Effector memory CD8-positive, alpha-beta T cell (primary cell): ENCODE measurements around the gene CAT.

Experiments used
- ATAC-seq: fragments of 150-1000 bp; cut with Tn5 transposase; replicated peaks from 2 replicates; pipeline ENCODE4 v1.10.0; 2021; ENCODE audit warnings: mild to moderate bottlenecking, moderate library complexity
- DNase-seq, 3 experiments: peaks; one replicate each; pipeline ENCODE4 v3.0.0; 2021
- H3K27ac Mint-ChIP-seq, 2 donors: one replicate each; pipeline ENCODE4 v1.8.0; 2022; ENCODE audit warnings: mild to moderate bottlenecking in 2 of 2, mixed read lengths in 2 of 2, moderate library complexity in 2 of 2
- H3K27me3 Mint-ChIP-seq, 2 donors: one replicate each; pipeline ENCODE4 v1.8.0; 2022; ENCODE audit warnings: mixed read lengths in 2 of 2
- H3K36me3 Mint-ChIP-seq: one replicate; pipeline ENCODE4 v1.8.0; 2022; ENCODE audit warnings: mild to moderate bottlenecking, moderate library complexity, mixed read lengths; ENCODE audit not compliant: insufficient read depth
- H3K4me1 Mint-ChIP-seq, 2 donors: one replicate each; pipeline ENCODE4 v1.8.0; 2022; ENCODE audit warnings: low read depth in 2 of 2, mixed read lengths in 2 of 2
- H3K4me3 Mint-ChIP-seq, 2 donors: one replicate each; pipeline ENCODE4 v1.8.0; 2022; ENCODE audit warnings: mild to moderate bottlenecking in 2 of 2, mixed read lengths in 2 of 2, moderate library complexity in 2 of 2
- H3K9me3 Mint-ChIP-seq, 2 donors: one replicate each; pipeline ENCODE4 v1.8.0; 2022; ENCODE audit warnings: mixed read lengths in 2 of 2

The CAT gene

DNA sequence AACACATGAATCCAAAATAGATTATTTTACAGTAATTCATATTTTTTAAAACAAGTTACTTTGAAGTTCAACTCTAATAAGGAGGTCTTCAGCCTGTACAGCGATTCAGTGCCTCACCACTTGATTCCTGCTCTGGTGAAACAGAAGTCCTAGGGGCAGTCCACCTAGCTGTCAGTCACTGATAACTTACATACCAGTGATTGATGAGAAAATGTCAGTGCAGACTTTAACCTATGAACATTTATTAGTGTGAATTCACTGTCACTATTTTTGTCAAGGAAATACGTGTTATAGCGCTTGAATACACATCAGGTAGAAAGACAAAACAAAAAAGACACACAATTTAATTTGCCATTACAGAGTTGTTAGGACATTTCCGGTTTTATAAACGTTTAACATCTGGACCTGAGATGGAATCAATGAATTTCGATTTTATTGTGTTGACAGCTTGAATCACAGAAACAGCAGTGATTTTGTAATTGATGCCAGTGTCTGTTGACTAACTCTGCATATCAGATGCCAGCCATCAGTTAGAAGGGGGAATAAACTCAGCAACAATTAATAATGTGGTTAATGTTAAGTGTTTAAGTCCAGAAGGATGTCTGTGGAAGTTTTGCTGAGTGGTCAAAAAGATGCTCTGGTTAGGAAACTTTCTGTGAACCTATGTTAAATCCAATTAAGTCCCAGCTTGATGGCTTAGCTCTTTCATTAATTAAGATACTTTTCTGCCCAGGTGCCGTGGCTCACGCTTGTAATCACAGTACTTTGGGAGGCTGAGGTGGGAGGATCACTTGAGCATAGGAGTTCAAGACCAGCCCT lies 40.3 kb downstream of the CAT start:
- Mint-ChIP-seq H3K27ac (no peak overlapping the region), H3K27me3 (peaks cover 5 to 17% of the 10 kb centered on the region in 2 donors), H3K9me3 (no peaks in the 10 kb centered on the region), H3K4me1 (no peaks in the 10 kb centered on the region), H3K36me3 (no peaks in the 10 kb centered on the region), H3K4me3 (no peak overlapping the region)
- no peak for ATAC-seq
- DNase-seq: no peak

DNA sequence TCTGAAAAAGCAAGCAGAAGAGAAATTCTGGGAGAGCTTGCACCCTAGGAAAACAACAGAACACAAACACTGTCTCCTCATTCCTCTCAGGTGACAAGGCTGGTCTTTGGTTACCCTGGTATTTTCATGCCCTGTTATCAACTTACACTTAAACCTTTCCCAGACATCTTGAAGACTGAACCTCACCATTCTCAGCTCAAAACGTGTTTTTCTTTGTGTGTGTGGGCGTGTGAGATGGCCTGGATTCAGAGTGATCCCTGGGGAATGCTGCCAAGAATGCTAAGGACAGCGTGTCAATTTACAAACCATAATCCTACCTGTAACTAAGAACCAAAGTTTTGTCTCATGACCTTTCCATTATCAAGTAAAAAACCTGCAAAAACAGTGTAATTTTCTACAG lies 41.6 kb downstream of the CAT start:
- Mint-ChIP-seq H3K4me1 (no peaks in the 10 kb centered on the region), H3K4me3 (no peak overlapping the region), H3K27ac (no peak overlapping the region), H3K9me3 (no peaks in the 10 kb centered on the region), H3K27me3 (peaks cover 5 to 28% of the 10 kb centered on the region in 2 donors), H3K36me3 (no peaks in the 10 kb centered on the region)
- DNase-seq (no peak), ATAC-seq (no peak)

DNA sequence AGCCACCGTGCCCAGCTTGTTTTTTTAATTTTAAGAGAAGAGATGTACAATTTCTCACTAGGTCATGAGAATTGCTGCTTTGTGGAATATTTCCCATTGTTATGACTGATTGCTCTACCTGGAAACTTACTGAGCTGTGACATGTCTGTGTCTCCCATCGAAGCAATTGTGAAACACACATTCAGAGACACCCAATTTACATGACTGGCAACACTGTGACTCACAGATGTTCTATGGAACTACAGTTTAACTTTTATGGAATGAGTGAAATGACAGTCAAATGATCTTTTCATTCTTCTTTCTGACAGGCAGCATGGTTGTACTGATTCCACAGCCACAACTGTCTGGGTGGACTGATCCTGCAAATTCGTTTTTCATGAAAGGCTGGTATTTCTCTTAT lies 42.6 kb downstream of the CAT start:
- no peak for DNase-seq
- H3K4me1 Mint-ChIP-seq: no peaks in the 10 kb centered on the region
- no peaks in the 10 kb centered on the region for H3K36me3 Mint-ChIP-seq
- H3K4me3 Mint-ChIP-seq: no peak overlapping the region
- no peaks in the 10 kb centered on the region for H3K9me3 Mint-ChIP-seq
- no peak for ATAC-seq
- peaks cover 5 to 28% of the 10 kb centered on the region in 2 donors for H3K27me3 Mint-ChIP-seq
- H3K27ac Mint-ChIP-seq: no peak overlapping the region

DNA sequence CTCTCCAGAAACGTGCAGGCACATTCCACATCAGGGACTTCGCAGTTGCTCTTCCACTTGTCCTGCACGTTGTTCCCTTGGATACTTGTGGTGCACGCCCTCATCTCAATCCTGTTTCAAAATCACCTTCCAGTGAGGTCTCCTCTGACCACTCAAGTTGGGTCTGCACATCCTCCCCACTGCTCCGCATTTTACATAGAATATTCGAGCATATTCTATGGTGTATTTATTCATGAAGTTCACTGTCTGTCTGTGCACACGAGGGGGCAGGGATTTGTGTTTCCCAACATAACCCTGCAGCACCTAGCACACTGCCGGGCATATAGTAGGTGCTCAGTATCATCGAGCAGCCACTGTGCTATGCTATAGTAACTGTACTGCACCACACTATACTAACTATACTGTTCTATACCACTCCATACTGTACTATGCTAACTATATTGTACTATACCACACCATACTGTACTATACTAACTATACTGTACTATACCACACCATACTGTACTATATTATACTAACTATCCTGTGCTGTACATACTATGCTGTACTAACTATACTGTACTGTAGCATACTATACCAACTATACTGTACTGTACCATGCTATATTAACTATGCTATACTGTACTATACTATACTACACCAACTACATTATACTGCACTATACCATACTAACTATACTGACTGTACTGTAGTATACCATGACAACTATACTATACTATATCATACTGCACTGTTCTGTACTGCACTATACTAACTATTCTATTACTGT lies 44.6 kb downstream of the CAT start:
- ATAC-seq (no peak), DNase-seq (no peak)
- peaks cover 5 to 28% of the 10 kb centered on the region in 2 donors for H3K27me3 Mint-ChIP-seq
- no peak overlapping the region for H3K4me3 Mint-ChIP-seq
- peaks cover 3% of the 10 kb centered on the region for H3K36me3 Mint-ChIP-seq
- H3K27ac Mint-ChIP-seq: no peak overlapping the region
- no peaks in the 10 kb centered on the region for H3K9me3 Mint-ChIP-seq
- no peaks in the 10 kb centered on the region for H3K4me1 Mint-ChIP-seq

DNA sequence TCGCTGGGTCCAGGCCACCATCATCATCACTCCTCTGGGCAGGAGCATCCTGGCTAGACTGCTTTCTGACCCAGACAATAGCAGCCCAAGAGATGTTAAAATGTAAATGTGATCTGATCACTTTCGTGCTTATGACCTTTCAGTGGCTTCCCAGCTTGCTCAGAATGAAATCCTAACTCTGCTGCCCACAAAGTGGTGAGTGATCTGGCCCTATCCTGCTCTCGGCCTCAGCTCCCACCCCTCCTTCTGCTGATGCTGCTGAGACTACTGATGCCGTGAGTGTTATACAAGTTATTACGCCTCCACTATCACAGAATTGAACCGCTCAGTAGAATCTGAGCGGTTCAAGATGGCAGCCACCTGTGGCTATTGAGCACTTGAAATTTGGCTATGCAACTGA lies 48.7 kb downstream of the CAT start:
- ATAC-seq (no peak), DNase-seq (no peak)
- Mint-ChIP-seq H3K27ac (no peak overlapping the region), H3K9me3 (no peaks in the 10 kb centered on the region), H3K27me3 (peaks cover 5 to 21% of the 10 kb centered on the region in 2 donors), H3K36me3 (peaks cover 3% of the 10 kb centered on the region), H3K4me3 (no peak overlapping the region), H3K4me1 (no peaks in the 10 kb centered on the region)

DNA sequence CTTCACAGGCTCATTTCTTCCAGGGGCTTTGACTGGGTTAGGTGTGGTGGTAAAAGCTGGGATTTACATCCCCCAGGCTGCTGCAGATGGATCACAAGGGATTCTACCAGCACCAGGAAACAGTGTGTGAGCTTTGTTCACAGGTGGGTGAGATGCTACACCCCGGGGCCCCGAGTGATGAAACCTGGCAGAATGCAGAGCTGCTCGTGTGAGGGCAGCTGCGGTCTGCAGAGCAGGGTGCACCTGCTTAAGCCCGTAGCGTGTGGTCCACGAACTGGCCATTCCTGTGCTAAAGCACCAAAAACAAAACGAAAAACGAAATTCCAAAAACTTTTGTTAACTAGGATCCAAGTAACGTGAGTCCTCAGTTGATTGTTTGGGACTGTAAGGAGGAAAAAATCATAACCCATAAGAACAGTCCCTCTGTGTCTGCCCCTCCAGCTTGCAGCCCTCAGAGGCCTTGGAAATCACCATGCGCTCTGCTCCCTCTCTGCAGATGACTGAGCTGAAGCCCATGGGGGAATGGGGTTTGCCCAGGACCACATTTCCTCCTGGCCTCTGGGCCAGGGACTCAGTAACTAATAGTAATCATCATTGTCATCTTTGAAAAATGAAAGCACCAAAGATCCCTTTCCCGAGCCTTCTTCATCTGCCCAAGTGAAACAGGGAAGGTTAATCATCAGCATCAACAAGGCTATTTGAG lies 50.3 kb downstream of the CAT start:
- DNase-seq: no peak
- Mint-ChIP-seq H3K4me1 (no peaks in the 10 kb centered on the region), H3K27ac (no peak overlapping the region), H3K36me3 (peaks cover 3% of the 10 kb centered on the region), H3K9me3 (no peaks in the 10 kb centered on the region), H3K27me3 (peaks cover 0 to 20% of the 10 kb centered on the region in 2 donors), H3K4me3 (no peak overlapping the region)
- no peak for ATAC-seq

DNA sequence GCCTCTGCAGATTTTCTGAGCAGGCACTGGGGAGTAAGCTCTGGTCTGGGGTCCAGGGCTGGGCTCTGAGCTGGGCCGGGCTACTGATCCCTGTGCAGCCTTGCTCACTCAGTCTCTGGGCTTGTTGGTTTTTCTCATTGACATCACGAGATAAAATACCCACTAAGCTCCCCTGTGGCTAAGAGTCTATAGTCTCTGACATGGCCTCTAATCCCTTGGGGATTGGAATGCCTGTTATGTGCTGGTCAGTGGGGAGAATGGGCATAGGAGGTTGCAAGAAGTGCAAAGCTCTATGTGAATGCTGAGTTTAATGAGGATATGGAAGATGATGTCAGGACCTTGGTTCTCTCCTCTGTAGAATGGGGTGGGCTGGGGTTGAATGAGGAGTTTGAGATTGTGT lies 51.6 kb downstream of the CAT start:
- Mint-ChIP-seq H3K4me1 (no peaks in the 10 kb centered on the region), H3K4me3 (no peak overlapping the region), H3K27me3 (peaks cover 5 to 22% of the 10 kb centered on the region in 2 donors), H3K27ac (no peak overlapping the region), H3K36me3 (peaks cover 3% of the 10 kb centered on the region), H3K9me3 (no peaks in the 10 kb centered on the region)
- DNase-seq: no peak
- ATAC-seq: no peak

DNA sequence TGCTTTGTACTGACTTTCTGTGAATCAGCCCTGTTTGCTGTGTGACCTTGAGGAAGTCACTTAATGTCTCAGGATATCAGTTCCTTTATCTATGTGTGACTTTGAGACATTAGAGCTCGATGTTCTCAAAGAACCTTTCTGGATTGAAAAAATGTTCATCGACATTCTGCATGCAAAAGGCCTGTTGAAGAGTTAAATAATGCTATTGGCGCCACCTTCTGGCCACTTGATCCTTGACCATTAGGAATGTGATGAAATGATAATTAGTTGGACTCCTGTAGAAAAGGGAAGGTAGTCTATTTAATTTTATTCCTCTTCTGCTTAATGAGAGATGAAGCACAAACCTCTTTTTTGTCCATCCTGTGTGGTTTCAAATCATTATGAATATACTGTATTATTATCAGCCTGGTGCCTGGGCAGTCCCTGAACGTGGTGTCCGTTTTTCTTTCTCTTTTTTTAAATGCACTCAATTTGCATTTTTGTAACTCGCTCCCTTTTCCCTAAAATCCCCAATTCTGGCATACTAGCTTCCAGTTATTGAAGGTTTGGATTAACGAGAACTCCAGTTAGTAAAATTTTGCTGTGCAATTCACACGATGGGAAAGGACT lies 54.2 kb downstream of the CAT start:
- H3K9me3 Mint-ChIP-seq: no peaks in the 10 kb centered on the region
- H3K27ac Mint-ChIP-seq: no peak overlapping the region
- H3K4me3 Mint-ChIP-seq: no peak overlapping the region
- no peak for ATAC-seq
- H3K27me3 Mint-ChIP-seq: peaks cover 11 to 33% of the 10 kb centered on the region in 2 donors
- no peaks in the 10 kb centered on the region for H3K4me1 Mint-ChIP-seq
- DNase-seq: peak; percentile 18 to 27 (median 24)
- no peaks in the 10 kb centered on the region for H3K36me3 Mint-ChIP-seq

DNA sequence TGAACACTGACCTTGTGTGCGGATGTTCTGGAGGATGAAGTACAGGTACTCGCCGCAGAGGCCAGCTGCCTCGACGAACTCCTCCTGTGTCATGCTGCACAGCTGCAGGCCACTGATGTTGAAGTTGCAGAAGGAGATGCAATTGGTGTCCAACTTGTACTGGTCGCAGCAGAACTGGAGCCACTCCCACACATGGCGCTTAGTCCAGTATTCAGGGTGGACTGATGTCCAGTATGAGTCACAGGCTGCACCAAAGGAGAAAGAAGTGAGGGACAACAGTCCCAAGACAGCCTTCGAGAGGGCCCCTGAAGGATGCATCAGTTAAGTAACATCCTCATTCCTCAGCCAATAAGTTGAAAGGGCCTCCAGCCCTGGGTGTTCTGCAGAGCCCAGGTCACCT lies 54.7 kb downstream of the CAT start:
- DNase-seq (no peak), ATAC-seq (no peak)
- Mint-ChIP-seq H3K9me3 (no peaks in the 10 kb centered on the region), H3K27me3 (peaks cover 11 to 35% of the 10 kb centered on the region in 2 donors), H3K4me1 (no peaks in the 10 kb centered on the region), H3K27ac (no peak overlapping the region), H3K4me3 (no peak overlapping the region), H3K36me3 (no peaks in the 10 kb centered on the region)

DNA sequence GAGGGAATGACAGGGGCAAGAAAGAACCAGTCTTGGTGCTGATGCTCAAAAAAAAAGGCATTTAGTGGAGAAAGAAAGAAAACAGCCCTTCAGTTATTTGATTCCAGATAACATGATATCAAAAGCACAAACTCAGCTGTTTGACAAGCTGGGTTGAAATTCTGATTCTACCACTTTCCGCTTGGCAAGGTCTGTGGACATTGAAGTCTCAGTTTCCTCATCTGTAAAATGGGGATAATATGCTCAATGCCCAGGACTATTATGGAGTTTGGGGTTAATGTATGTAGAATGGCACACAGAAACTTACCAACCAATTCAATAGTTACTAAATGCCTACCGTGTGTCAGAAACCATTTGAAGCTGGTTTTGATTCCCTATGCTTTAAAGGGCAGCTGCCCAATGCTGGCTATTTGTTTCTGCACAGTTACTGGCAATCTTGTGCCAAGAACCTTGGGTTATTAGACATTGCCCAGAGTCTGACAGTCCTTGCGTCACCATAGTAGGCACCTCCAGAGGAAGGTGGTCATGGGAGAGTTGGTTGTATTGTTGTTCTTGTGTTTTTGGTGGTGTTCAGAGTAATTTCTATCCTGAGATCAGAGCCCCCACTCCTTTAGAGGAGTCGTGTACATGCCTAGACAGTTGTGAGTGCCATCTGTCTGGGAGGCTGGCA lies 55.3 kb downstream of the CAT start:
- no peaks in the 10 kb centered on the region for H3K4me1 Mint-ChIP-seq
- DNase-seq (no peak), ATAC-seq (no peak)
- H3K27ac Mint-ChIP-seq: no peak overlapping the region
- peaks cover 11 to 40% of the 10 kb centered on the region in 2 donors for H3K27me3 Mint-ChIP-seq
- H3K9me3 Mint-ChIP-seq: no peaks in the 10 kb centered on the region
- H3K4me3 Mint-ChIP-seq: no peak overlapping the region
- H3K36me3 Mint-ChIP-seq: no peaks in the 10 kb centered on the region

DNA sequence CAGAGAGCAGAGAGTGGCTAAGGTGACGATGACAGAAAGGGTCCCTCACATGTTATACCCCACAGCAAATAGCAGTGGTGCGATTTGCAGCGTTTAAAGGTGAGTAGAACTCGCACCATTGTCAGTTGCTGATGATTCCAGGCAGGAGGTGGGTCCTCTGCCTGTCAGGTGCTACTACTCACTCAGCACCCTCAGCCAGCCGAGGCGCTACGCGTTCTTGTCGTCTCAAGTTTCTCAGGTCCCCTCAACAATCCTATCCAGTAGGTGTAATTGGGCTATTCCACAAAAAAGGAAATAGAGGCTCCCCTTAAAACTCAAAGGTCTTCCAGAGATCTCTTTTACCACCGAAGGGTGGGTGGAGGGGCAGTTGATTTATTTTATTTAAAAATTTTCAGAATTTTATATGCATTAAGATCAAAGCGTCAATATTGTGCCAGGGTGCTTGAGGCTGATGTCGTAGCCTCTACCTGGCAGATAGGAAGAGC lies 56.5 kb downstream of the CAT start:
- Mint-ChIP-seq H3K4me1 (no peaks in the 10 kb centered on the region), H3K4me3 (no peak overlapping the region), H3K9me3 (no peaks in the 10 kb centered on the region), H3K27me3 (peaks cover 11 to 48% of the 10 kb centered on the region in 2 donors), H3K36me3 (no peaks in the 10 kb centered on the region), H3K27ac (no peak overlapping the region)
- ATAC-seq (no peak), DNase-seq (no peak)

DNA sequence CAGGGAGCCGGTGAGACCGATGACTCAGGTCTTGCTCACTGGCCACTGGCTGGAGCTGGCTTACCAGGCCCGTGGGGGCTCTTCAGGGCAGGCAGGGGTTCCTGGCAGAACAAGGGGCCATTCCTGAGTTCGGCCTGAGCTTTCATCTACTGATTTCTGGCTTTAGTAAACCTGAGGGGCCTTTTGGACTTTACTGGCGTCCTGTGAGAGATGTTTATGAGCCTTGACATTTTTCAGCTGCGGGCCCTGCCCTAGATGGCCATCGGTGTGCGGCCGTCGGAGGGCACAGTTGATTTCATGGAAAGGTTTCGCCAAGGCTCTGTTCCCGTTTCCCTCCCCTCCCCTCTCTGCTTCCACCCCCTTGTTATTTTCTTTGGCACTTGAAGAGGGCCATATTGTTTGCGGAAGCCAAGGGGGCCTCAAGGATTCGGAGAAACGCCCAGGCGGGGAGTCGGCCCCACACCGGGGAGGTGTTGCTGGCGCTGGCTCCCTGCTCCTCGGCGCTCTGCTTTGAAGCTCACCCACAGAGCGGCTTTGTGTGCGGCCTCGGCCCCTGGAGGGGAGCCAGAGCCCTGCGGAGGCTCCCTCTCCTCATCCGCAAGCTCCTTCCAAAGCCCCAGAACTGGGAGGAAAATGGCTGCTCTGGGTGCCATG lies 57.1 kb downstream of the CAT start:
- no peaks in the 10 kb centered on the region for H3K36me3 Mint-ChIP-seq
- ATAC-seq (no peak), DNase-seq (no peak)
- no peaks in the 10 kb centered on the region for H3K9me3 Mint-ChIP-seq
- no peak overlapping the region for H3K4me3 Mint-ChIP-seq
- H3K4me1 Mint-ChIP-seq: no peaks in the 10 kb centered on the region
- no peak overlapping the region for H3K27ac Mint-ChIP-seq
- peaks cover 11 to 51% of the 10 kb centered on the region in 2 donors for H3K27me3 Mint-ChIP-seq
